GM12872 (cell line): Measurements from ENCODE around the gene DAO.

Experiments used
- CTCF ChIP-seq: IDR thresholded peaks from 3 replicates; pipeline ENCODE4 v1.5.1; 2011; ENCODE audit warnings: low read depth, mild to moderate bottlenecking, low read length, moderate library complexity; ENCODE audit not compliant: insufficient read depth

DAO gene

GRCh38 chr12:108879615-108880254 is at the start of gene DAO:
Gene DAO (plus strand): TSS chr12:108880092. CDS start chr12:108885007, 4,915 bp downstream.
- TF ChIP-seq CTCF: no peak

GRCh38 chr12:108831309-108831991 is 48.4 kb upstream of the DAO start:
- no peak for TF ChIP-seq CTCF

- TF ChIP-seq CTCF: no peak
These were observed 47.7 kb upstream of the DAO start for GRCh38 chr12:108832208-108832607.

- no peak for TF ChIP-seq CTCF
These were observed 47.0 kb upstream of the DAO start for GRCh38 chr12:108832730-108833354.

GRCh38 chr12:108833355-108833733 is 46.5 kb upstream of the DAO start:
- TF ChIP-seq CTCF: no peak

GRCh38 chr12:108833757-108834472 is 46.0 kb upstream of the DAO start:
- no peak for TF ChIP-seq CTCF
